Measurements from ENCODE around the gene KLK3. TPM values are rescaled to one million over a fixed set of nuclear protein-coding genes. Genes with fewer than 3 reads are reported as not detected.

KLK3 gene
- polyA plus RNA-seq, 2 of the 4 experiments (the other 2 are of a cell fraction), result not detected

DNA sequence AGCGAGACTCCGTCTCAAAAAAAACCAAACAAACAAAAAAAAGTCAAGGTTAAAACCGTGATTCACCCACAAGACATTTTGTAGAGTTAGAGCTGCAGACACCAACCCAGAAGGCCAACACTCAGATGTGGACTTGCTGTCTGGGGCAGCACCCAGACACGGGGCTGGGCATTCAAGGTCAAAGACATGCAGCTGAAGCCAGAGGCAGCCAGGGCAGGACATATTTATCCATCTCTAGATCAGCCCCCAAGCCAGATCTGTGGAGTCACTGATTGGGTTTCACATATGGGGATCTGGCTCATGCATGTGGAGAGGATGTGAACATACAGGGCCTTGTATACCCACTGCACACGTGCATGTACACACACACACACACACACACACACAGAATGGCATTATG lies 24.9 kb upstream of the KLK3 start:
- TF ChIP-seq SREBF2 (IDR thresholded peaks at IDR 0.05) (no peak), CEBPB (IDR thresholded peaks at IDR 0.05) (no peak), RARB (CRISPR knock-in tag; IDR thresholded peaks at IDR 0.05) (no peak), NPAS2 (CRISPR knock-in tag; IDR thresholded peaks at IDR 0.05; ENCODE audit: borderline replicate concordance) (no peak), ESRRA (IDR thresholded peaks at IDR 0.05; ENCODE audit: borderline replicate concordance, low read length) (no peak), EHMT2 (IDR thresholded peaks at IDR 0.05; ENCODE audit: low read depth) (no peak), CBX8 (IDR thresholded peaks at IDR 0.05) (no peak), RFX5 (IDR thresholded peaks at IDR 0.05) (no peak), ZNF302 (CRISPR knock-in tag; IDR thresholded peaks at IDR 0.05) (no peak), KDM5A (IDR thresholded peaks at IDR 0.05) (no peak), FOSB (CRISPR knock-in tag; IDR thresholded peaks at IDR 0.05) (no peak), EHF (CRISPR knock-in tag; IDR thresholded peaks at IDR 0.05) (no peak)
- TF ChIP-seq, protein P1, sequence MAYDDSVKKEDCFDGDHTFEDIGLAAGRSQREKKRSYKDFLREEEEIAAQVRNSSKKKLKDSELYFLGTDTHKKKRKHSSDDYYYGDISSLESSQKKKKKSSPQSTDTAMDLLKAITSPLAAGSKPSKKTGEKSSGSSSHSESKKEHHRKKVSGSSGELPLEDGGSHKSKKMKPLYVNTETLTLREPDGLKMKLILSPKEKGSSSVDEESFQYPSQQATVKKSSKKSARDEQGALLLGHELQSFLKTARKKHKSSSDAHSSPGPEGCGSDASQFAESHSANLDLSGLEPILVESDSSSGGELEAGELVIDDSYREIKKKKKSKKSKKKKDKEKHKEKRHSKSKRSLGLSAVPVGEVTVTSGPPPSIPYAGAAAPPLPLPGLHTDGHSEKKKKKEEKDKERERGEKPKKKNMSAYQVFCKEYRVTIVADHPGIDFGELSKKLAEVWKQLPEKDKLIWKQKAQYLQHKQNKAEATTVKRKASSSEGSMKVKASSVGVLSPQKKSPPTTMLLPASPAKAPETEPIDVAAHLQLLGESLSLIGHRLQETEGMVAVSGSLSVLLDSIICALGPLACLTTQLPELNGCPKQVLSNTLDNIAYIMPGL (CRISPR knock-in tag; IDR thresholded peaks at IDR 0.05; ENCODE audit: borderline replicate concordance), result no peak
- TF ChIP-seq, protein P2, sequence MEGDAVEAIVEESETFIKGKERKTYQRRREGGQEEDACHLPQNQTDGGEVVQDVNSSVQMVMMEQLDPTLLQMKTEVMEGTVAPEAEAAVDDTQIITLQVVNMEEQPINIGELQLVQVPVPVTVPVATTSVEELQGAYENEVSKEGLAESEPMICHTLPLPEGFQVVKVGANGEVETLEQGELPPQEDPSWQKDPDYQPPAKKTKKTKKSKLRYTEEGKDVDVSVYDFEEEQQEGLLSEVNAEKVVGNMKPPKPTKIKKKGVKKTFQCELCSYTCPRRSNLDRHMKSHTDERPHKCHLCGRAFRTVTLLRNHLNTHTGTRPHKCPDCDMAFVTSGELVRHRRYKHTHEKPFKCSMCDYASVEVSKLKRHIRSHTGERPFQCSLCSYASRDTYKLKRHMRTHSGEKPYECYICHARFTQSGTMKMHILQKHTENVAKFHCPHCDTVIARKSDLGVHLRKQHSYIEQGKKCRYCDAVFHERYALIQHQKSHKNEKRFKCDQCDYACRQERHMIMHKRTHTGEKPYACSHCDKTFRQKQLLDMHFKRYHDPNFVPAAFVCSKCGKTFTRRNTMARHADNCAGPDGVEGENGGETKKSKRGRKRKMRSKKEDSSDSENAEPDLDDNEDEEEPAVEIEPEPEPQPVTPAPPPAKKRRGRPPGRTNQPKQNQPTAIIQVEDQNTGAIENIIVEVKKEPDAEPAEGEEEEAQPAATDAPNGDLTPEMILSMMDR (IDR thresholded peaks at IDR 0.05), result no peak
- TF ChIP-seq, protein P3, sequence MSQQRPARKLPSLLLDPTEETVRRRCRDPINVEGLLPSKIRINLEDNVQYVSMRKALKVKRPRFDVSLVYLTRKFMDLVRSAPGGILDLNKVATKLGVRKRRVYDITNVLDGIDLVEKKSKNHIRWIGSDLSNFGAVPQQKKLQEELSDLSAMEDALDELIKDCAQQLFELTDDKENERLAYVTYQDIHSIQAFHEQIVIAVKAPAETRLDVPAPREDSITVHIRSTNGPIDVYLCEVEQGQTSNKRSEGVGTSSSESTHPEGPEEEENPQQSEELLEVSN (IDR thresholded peaks at IDR 0.05; ENCODE audit: borderline replicate concordance, low read depth), result no peak
- TF ChIP-seq, protein P4, sequence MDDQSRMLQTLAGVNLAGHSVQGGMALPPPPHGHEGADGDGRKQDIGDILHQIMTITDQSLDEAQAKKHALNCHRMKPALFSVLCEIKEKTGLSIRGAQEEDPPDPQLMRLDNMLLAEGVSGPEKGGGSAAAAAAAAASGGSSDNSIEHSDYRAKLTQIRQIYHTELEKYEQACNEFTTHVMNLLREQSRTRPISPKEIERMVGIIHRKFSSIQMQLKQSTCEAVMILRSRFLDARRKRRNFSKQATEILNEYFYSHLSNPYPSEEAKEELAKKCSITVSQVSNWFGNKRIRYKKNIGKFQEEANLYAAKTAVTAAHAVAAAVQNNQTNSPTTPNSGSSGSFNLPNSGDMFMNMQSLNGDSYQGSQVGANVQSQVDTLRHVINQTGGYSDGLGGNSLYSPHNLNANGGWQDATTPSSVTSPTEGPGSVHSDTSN (IDR thresholded peaks at IDR 0.05), result no peak
- TF ChIP-seq, protein P5, sequence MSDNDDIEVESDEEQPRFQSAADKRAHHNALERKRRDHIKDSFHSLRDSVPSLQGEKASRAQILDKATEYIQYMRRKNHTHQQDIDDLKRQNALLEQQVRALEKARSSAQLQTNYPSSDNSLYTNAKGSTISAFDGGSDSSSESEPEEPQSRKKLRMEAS (IDR thresholded peaks at IDR 0.05), result no peak
- no peak for FAIRE-seq
- Histone ChIP-seq H3K9me3 (no peaks in the 10 kb centered on the region), H3K4me3 (no peak overlapping the region), H3K4me1 (no peaks in the 10 kb centered on the region), H3K4me2 (no peak overlapping the region), H3K27ac (no peak overlapping the region)
- peak in 1 of 2 experiments; percentile 32 for DNase-seq (ENCODE audit: low read depth in 1 of 2, low spot score in 1 of 2)
- ATAC-seq, result peak in 1 of 2 experiments; percentile 33; a peak in 3 of 6 replicates
- CTCF ChIA-PET, result interaction anchor here (1.0 to 2.2 kb wide), 4 partner anchors 10 to 92 kb away, joined by 3 to 8 read pairs (median 4); no protein-coding TSS in a partner anchor
- WGBS (ENCODE audit: missing lambda C conversion rate), result 28% methylated on average over 5 of the region's 5 CpGs
- POLR2A ChIA-PET, result no interaction called here

DNA sequence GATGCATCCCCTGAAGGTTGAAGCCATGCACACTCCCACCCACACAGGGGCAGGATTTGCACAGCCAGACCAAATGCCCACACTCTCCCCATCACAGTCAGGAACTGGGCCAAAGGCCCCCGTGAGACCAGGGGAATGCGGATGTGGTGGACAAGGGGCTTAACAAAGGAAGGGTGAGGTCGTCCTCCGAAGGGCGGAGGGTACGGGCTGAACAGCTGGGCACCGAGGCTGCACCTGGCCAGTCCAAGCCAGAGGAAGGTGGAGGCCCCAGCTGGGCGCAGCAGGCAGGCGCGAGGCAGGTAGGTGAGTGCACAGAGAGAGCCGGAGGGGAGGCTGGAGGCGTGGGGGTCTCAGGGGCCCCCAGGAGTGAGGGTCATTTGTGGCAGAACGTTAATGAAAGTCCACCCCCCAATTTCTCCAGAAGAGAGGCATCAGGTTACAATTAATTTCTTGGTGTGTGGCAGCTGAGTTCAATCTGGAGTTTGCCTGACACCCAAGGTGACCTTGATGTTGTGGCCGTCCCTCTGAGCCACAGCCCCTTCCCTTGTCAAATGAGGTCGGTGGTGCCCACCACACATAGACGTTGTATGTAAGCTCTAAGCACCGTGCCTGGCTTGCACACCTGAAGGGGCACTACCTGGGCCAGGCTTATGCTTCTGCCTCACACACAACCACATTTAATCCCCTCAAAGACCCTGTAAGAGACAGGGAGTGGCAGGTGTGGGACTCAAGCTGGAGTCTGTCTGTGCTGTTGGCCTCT lies 24.3 kb upstream of the KLK3 start:
- H3K4me2 ChIP-seq, result no peak overlapping the region
- peaks cover 6% of the 10 kb centered on the region; the same call in 1 of the 3 replicates for H3K4me1 ChIP-seq
- no peak overlapping the region for H3K4me3 ChIP-seq
- WGBS (ENCODE audit: missing lambda C conversion rate), result 55% methylated on average over 17 of the region's 17 CpGs
- FAIRE-seq, result no peak
- no peak for DNase-seq (ENCODE audit: low read depth in 1 of 2, low spot score in 1 of 2)
- POLR2A ChIA-PET, result no interaction called here
- no peak for TF ChIP-seq TFCP2L1 (CRISPR knock-in tag; IDR thresholded peaks at IDR 0.05)
- TF ChIP-seq PHF8 (IDR thresholded peaks at IDR 0.05; ENCODE audit: borderline replicate concordance, low read depth), result no peak
- TF ChIP-seq ZC3H11A (IDR thresholded peaks at IDR 0.05), result no peak
- TF ChIP-seq HDAC2 (IDR thresholded peaks at IDR 0.05), result no peak
- no peak for TF ChIP-seq HOXA7 (CRISPR knock-in tag; IDR thresholded peaks at IDR 0.05)
- no peak for TF ChIP-seq TP53 (CRISPR knock-in tag; IDR thresholded peaks at IDR 0.05)
- no peak for TF ChIP-seq RCOR1 (IDR thresholded peaks at IDR 0.05; ENCODE audit: low read depth, low read length)
- no peak for TF ChIP-seq SMC3 (IDR thresholded peaks at IDR 0.05)
- no peak for TF ChIP-seq NFE2L2 (conservative IDR thresholded peaks at IDR 0.05; ENCODE audit: low read length)
- H3K27ac ChIP-seq, result no peak overlapping the region
- H3K9me3 ChIP-seq, result no peaks in the 10 kb centered on the region
- peak; percentile 23 to 27; a peak in 2 of 6 replicates for ATAC-seq
- CTCF ChIA-PET, result interaction anchor here (2.2 kb wide), 1 partner anchor 9 kb away, joined by 8 read pairs; no protein-coding TSS in a partner anchor

Measured in A549 (cell line).